ENCODE measurements around the gene PAQR8.

DNA sequence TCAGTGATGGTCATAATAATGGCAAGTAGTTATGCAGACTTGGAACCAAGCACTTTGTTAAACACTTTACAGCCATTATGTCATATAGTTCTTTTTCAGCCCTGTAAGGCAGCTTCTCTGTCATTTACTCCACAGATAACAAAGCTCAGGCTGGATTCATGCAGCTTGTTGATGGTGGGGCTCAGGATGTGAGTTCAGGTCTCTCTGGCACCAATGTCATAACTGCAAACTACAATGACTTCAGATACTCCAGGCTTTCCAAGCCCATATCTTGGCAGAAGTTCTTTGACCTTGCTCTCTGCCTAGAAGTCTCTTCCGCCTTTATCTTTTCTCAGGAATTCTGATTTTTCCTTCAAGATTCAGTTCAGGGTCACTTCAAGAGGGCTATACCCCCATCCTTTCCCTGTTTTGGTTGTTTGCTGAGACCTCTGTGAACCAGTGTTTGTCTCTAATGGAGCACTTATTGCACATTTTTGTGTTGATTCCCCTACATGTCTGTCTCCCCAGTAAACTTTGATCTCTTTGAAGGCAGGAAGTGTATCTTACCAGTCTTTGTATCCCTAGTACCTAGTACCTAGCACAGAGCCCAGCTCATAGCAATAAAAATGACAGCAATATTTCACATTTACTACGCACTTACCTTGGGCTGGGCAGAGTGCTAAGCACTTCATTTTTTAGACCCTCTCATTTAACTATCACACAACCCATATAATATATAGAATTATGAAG lies 38.5 kb downstream of the PAQR8 start:
- TF ChIP-seq, protein P1, sequence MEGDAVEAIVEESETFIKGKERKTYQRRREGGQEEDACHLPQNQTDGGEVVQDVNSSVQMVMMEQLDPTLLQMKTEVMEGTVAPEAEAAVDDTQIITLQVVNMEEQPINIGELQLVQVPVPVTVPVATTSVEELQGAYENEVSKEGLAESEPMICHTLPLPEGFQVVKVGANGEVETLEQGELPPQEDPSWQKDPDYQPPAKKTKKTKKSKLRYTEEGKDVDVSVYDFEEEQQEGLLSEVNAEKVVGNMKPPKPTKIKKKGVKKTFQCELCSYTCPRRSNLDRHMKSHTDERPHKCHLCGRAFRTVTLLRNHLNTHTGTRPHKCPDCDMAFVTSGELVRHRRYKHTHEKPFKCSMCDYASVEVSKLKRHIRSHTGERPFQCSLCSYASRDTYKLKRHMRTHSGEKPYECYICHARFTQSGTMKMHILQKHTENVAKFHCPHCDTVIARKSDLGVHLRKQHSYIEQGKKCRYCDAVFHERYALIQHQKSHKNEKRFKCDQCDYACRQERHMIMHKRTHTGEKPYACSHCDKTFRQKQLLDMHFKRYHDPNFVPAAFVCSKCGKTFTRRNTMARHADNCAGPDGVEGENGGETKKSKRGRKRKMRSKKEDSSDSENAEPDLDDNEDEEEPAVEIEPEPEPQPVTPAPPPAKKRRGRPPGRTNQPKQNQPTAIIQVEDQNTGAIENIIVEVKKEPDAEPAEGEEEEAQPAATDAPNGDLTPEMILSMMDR (IDR thresholded peaks at IDR 0.05; ENCODE audit: low read depth, low read length, missing input control): no peak
- TF ChIP-seq, protein P2, sequence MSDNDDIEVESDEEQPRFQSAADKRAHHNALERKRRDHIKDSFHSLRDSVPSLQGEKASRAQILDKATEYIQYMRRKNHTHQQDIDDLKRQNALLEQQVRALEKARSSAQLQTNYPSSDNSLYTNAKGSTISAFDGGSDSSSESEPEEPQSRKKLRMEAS (IDR thresholded peaks at IDR 0.05): no peak
- TF ChIP-seq TAF1 (conservative IDR thresholded peaks at IDR 0.05): no peak
- TF ChIP-seq SP1 (IDR thresholded peaks at IDR 0.05): no peak
- TF ChIP-seq EGR1 (IDR thresholded peaks at IDR 0.05; ENCODE audit: low read depth in 2 of 2): no peak
- TF ChIP-seq NR2F2 (IDR thresholded peaks at IDR 0.05): no peak

All from liver (tissue), 3 donors.